Measurements from ENCODE around the gene PREPL. TPM values are rescaled to one million over a fixed set of nuclear protein-coding genes. Genes with fewer than 3 reads are reported as not detected.
A peak's percentile ranks its signal among the peaks of the same experiment; 100 is the strongest.

Gene PREPL
- total and polyA plus RNA-seq, 2 of the 13 experiments (the other 11 are each of a cell fraction or from before 2014, with no cell fraction given) = 19.7 to 34.3 TPM

- peak; percentile 62 for TF ChIP-seq PAXIP1 (CRISPR knock-in tag; conservative IDR thresholded peaks at IDR 0.05)
- TF ChIP-seq HDAC1 (CRISPR knock-in tag; IDR thresholded peaks at IDR 0.05) = peak; percentile 92
- peak; percentile 73; the same call in 1 of the 2 replicates for TF ChIP-seq PRDM4 (CRISPR knock-in tag; IDR thresholded peaks at IDR 0.05; ENCODE audit: borderline replicate concordance)
- peak; percentile 85 for TF ChIP-seq NFKB2 (CRISPR knock-in tag; IDR thresholded peaks at IDR 0.05; ENCODE audit: borderline replicate concordance)
- TF ChIP-seq ZHX1 (CRISPR knock-in tag; IDR thresholded peaks at IDR 0.05; ENCODE audit: low read depth) = peak; percentile 99
- no peak for TF ChIP-seq TBP (CRISPR knock-in tag; IDR thresholded peaks at IDR 0.05)
- TF ChIP-seq ZFP1 (CRISPR knock-in tag; IDR thresholded peaks at IDR 0.05) = peak; percentile 74
- peak; percentile 82; the same call in 1 of the 2 replicates for TF ChIP-seq HIC2 (CRISPR knock-in tag; IDR thresholded peaks at IDR 0.05; ENCODE audit: low read depth)
- no peak; the same call in 1 of the 2 replicates for TF ChIP-seq DPF2 (CRISPR knock-in tag; IDR thresholded peaks at IDR 0.05; ENCODE audit: borderline replicate concordance, low read depth)
- TF ChIP-seq PHF21A (CRISPR knock-in tag; IDR thresholded peaks at IDR 0.05) = peak; percentile 55; the same call in 1 of the 2 replicates
- peak; percentile 14; the same call in 1 of the 2 replicates for TF ChIP-seq HHEX (CRISPR knock-in tag; IDR thresholded peaks at IDR 0.05)
- TF ChIP-seq SUZ12 (IDR thresholded peaks at IDR 0.05; ENCODE audit: low read depth, low read length) = no peak
- 0 out of 2 replicates have a peak, but pooled peaks have one; percentile 4 for TF ChIP-seq USF2 (IDR thresholded peaks at IDR 0.05; ENCODE audit: low read depth, low read length)
- TF ChIP-seq USF2 (CRISPR knock-in tag; IDR thresholded peaks at IDR 0.05; ENCODE audit: borderline replicate concordance) = no peak
- TF ChIP-seq RFXAP (CRISPR knock-in tag; IDR thresholded peaks at IDR 0.05; ENCODE audit: borderline replicate concordance) = peak; percentile 74; the same call in 1 of the 2 replicates
Observed at GRCh38 chr2:44361330-44362206, at the start of gene PREPL, which contains the start of gene CAMKMT (continued).
